HG02852 (cell line): ENCODE measurements around the gene RASSF4.
A peak's percentile ranks its signal among the peaks of the same experiment; 100 is the strongest.

Source experiments
- ATAC-seq: cut with Tn5 transposase; IDR thresholded peaks from one replicate; pipeline ENCODE4 v1.9.1; 2021; ENCODE audit warnings: mild to moderate bottlenecking, moderate library complexity; ENCODE audit not compliant: unreplicated experiment

The RASSF4 gene

GRCh38 chr10:44927352-44927751, 32.2 kb upstream of the RASSF4 start:
- ATAC-seq: no peak

DNA sequence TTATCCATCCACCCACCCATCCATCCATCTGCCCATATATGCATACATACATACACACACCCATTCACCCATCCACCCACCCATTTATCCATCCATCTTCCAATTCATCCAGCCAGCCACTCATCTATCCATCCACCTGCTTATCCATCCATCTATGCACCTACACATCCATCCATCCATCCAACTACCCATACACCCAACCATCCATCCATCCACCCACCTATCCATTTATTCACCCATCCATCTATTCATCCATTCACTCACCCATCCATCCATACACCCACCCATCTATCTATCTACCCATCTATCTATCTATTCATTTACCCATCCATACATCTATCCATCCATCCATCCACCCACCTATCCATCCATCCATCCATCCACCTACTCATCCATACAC, 31.1 kb upstream of the RASSF4 start:
- no peak for ATAC-seq

DNA sequence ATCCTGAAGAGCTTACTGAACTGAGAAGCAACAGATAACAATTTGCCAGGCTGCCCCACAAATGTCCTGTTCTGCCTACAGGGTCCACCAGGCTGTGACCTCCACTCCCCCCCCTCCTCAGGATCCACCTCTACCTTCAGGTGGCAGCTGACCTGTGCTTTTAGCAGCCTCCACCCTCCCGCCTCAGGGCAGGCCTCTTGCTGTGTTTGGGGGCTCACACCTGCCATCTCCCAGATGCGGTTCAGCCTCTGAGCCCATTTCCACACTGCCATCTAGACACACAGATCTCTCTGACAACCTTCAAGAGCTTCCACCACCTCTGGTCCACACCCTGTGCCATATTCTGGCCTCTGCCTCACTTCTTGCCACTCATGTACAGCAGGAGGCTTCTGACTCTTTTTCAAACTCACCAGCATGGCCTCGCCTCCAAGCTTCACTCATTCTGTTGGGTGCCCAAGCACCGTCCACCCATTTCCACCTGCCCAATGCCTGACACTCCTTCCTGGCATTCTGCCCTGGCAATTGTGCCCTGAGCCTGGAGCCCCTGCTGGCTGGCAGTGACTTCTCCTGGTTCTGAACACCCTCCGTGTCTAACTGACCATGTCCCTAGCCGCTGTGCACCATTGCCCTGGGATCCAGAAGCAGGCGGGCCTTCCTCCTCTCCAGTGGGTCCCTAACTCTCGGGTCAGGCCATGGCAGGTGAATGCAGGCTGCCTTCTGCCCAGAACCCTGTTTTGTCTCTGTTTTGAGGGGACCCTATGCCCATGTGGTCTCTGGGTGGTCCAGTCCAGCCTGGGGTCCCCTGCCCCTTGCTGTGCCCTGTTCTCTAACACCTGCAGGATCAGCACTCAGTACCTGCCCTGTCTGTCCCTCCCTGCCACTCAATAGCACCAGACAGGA, 30.0 kb upstream of the RASSF4 start:
- no peak for ATAC-seq

DNA sequence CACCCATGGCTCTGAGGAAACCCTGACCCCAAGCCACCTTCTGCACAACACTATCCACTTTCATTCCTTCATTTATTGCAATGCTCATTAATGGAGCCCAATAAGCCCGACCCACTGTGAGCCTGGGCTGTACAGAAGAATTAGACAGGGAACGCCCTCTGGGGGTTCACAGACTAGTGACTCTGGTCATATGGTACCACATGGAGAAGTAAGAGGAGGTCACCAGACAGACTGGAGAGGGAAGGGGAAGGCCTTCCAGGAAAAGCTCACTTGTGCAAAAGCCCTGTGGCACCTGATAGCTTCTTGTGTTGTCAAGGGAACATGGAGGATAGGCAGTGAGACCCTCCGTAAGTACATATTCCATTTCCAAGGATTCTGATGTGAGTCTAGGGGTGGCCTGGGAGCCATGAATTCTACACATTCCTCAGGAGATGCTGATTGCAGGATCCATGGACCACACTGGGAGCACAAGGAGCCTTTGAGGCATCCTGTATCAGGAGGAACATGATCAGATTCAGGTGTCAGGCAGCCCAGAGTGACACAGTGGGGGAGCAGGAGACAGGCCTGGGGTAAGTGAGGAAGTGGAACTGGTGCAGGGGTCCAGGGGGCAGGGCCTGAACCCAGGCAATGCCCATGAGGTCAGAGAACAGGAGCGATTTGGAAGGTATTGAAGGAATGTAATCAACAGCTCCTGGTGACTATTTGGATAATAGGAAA, 28.5 kb upstream of the RASSF4 start:
- no peak for ATAC-seq

DNA sequence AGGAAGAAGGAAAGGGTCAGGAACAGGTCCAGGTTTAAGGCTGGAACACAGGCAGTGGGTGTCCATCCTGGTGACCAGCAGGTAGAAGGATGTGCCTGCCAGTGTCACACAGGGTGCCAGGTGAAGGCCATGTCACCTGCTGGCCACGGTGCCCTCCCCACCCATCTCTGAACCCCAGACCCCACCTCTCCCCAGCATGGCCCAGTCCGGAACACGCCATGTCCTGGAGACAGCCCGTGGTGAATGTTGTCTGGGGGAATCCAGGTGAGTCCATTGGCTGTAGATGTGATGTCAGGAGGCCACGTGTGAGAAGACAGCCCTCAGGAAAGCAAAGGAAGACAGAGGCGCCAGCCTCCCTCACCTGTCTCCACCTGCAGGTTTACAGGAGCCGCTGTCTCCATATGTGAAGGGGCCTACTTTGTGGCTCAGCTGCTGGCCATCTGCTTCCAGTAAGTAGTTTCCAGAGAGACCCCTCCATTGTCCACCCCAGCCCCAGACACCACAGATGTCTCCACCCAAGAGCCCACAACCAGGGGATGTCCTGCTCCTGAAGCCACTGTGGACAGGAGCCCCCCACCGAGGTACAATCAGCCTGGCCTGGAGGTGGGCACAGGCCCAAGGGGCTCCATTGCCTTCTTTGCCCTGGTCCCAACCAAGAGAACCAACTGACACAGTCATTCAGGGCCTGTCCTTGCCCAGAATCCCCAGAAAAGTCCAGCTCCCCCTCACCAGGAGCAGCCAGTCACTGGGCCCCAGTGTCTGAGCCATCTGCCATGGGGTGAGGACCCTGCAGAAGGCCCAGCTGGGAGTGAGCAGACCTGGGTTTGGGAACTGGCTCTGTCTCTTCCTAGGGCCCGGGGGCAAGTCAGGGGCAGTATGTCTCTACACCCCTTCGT, 27.7 kb upstream of the RASSF4 start:
- ATAC-seq: no peak

GRCh38 chr10:44932517-44933450, 26.8 kb upstream of the RASSF4 start:
- ATAC-seq: peak; percentile 94

- no peak for ATAC-seq
Measured at GRCh38 chr10:44933451-44934321, 25.9 kb upstream of the RASSF4 start.

GRCh38 chr10:44934416-44935200, 25.0 kb upstream of the RASSF4 start:
- no peak for ATAC-seq

- ATAC-seq: no peak
Measured at GRCh38 chr10:44935201-44935965, 24.2 kb upstream of the RASSF4 start.

DNA sequence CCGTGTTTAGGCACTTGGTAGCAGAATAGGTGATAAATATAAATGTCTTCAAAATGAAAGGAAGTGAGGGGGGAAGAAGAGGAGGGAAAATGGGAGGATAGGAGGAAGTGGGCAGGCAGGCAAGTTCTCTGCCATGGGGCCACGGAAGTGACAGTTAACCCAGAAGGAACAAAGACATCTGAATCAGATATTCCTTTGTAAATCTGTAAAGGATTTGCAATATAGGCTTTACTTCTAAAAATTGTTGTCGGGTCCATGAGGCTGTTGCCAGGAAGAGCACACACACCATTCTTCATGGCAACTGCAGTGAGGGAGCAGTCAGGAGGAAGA, 23.7 kb upstream of the RASSF4 start:
- no peak for ATAC-seq

GRCh38 chr10:44936314-44936975, 23.2 kb upstream of the RASSF4 start:
- no peak for ATAC-seq

GRCh38 chr10:44937196-44938005, 22.2 kb upstream of the RASSF4 start:
- ATAC-seq: no peak

DNA sequence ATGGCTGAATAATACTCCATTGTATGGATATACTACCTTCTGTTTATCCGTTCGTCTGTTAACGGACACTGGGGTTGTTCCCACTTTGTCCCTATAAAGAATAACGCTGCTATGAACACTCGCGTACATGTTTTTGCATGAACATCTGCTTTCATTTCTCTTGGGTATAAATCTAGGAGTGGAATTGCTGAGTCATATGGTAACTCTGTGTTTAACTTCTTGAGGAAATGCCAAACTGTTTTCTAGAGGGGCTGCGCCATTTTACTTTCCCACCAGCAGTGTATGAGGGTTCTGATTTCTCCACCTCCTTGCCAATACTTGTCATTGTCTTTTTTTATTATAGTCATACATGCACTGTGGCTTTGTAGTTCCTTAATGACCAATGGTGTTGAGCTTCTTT, 20.6 kb upstream of the RASSF4 start:
- no peak for ATAC-seq

DNA sequence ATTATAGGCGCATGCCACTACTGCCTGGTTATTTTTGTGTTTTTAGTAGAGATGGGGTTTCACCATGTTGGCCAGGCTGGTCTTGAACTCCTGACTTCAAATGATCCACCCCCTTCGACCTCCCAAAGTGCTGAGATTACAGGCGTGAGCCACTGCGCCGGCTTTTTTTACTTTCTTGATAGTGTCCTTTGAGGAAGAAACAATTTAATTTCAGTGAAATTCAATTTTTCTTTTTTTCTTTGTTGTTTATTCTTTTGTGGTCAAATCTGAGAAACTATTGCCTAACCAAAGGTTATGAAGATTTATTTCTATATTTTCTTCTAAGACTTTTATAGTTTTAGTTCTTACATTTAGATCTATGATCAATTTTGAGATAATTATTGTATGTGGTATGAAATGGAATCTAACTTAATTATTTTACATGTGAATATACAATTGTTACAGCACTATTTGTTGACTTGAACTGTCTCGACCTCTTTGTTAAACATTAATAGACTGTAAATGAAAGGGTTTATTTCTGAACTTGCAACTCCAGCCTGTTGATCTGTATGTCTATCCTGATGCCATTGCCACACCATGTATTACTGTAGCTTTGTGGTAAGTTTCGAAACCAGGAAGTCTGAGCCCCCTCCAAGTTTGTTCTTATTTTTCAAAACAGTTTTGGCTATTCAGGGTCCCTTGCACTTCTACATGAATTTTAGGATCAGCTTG, 19.8 kb upstream of the RASSF4 start:
- ATAC-seq: no peak

DNA sequence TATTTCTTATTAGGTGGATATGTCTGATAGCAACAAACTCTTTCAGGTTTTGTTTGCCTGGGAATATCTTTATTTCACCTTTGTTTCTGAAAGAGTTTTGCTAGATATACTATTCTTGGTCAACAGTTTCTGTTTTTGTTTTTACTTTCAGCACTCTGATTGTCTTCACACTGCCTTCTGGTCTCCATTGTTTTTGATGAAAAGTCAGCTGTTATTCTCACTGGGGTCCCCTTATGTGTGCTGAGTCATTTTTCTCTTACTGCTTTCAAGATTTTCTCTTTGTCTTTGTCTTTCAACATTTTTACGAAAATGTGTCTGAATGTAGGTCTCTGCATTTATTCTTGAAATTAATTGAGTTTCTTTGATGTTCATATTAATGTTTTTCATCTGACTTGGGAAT, 15.2 kb upstream of the RASSF4 start:
- ATAC-seq: no peak

DNA sequence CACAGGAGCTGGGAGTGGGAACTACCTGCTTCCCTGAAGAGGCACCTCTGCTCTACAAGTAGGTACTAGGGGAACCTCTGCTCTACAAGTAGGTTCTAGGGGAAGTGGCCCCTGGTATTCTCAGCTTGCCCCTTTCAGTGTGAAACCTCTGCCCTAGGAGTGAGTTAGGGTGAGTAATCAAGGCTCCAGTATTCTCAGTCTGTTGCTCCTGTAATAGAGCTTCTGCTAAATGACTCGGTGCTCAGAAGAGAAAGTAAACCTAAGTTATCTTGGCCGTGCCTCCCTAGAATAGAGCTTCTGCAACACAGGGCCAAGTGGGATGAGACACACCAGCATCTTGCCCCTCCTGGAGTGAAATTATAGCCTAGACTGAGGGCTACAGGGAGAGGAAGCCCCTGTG, 13.4 kb upstream of the RASSF4 start:
- no peak for ATAC-seq
